ENCODE measurements around the gene KCNAB2.
"Not testable (repeated sequence)": the region's sequence is repeated elsewhere in the genome, so short reads cannot be mapped to it uniquely, and the experiment has no call there.

KCNAB2 gene

DNA sequence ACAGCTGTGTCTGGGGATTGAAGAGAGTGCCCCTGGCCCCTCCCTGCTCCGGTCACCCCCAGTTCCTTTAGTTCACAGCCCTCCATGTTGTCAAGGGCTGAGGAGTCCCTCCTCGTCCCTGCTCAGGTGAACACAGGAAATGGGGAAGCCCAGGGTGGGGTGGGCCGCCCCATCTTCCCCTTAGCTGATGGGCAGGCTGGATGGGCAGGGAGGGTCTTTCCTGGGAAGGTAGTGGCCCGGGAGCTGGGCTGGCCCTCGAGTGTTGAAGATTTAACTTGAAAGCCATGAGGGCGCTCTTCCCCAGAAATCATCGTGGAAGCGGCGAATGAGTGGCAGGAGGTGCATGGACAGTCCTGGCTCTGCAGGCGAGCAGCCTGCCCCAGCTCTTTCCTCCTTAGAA, 35.1 kb upstream of the KCNAB2 start:
- no peak for DNase-seq (ENCODE audit: low spot score)

- no peak for DNase-seq (ENCODE audit: low spot score)
These were observed 34.3 kb upstream of the KCNAB2 start for GRCh38 chr1:6011161-6011945.

DNA sequence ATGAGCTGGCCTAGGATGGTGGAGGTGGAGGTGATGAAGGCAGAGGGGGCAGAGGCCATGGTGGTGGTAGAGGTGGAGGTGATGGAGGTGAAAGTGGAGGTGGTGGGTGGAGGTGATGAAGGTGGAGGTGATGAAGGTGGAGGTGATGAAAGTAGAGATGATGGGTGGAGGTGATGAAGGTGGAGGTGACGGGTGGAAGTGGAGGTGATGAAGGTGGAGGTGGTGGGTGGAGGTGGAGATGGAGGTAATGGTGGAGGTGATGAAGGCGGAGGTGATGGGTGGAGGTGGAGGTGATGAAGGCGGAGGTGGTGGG, 33.8 kb upstream of the KCNAB2 start:
- DNase-seq (ENCODE audit: low spot score), result no peak

DNA sequence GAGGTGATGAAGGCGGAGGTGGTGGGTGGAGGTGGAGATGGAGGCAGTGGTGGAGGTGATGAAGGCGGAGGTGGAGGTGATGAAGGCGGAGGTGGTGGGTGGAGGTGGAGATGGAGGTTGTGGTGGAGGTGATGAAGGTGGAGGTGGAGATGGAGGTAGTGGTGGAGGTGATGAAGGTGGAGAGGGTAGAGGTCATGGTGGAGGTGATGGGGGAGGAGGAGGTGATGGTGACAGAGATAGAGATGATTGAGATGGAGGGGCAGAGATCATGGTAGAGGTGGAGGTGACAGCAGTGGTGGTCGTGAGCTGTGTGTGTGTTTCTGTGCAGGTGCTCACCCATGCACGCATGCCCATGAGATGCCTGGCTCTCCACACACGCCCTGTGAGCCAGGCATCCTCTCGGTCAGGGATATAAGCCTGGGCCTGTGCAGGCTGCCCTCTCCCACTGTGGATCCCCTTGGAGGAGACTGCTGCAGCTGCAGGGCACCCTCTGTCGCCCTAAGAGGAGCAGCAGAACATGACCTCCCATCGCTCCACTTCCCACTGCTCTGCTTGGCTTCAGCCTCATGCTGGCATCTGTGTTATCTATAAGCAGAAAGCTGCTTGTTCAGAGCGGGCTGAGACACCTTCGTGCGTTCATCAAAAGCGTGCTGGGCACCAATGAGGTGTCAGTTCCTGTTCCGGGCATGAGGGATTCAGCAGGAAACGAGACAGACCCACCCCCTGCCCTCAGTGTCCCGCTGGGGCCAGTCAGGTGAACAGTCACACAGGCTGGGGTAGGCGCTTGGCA, 33.0 kb upstream of the KCNAB2 start:
- no peak for DNase-seq (ENCODE audit: low spot score)

GRCh38 chr1:6013491-6013890, 32.2 kb upstream of the KCNAB2 start:
- no peak for DNase-seq (ENCODE audit: low spot score)

DNA sequence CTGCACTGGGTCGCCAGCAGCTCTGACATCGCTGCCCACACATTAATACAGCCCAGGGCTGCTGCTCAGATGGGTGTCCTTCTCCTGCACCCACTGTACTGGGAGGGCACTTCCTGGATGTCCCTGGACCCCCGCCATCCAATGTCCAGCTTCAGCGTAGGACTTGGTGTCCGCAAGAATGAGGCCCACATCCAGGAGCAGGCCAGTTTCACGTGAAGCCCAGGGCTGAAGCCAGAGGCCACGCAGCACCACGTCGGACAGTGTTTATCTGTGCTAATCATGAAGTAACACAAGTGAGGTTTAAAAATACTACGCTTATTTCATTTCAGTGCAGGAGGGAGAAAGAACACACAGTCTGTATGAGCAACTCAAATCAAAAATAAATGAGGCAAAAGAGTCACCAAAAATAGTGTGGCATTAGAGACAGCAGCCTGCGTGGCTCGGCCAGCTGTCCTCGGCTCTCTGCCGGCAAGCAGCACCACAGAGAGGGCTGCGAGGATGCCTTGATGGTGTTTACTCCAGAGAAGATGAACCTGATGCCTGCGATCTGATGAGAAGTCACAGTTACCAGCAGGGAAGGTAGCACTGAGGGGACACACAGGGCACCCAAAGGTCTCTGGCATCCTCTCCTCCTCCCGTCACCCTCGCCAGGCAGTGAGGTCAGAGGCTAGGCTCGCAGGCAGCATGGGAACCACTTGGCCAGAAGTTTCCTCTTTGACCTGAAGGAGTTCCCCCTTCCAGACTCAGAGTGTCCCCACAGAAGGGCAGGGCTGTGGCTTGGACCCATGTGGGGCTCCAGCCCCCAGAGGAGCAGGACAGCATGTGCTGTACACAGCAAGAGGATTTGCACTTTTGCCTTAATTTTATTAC, 31.3 kb upstream of the KCNAB2 start:
- DNase-seq (ENCODE audit: low spot score), result no peak

GRCh38 chr1:6016191-6016865, 29.4 kb upstream of the KCNAB2 start:
- DNase-seq (ENCODE audit: low spot score), result no peak

DNA sequence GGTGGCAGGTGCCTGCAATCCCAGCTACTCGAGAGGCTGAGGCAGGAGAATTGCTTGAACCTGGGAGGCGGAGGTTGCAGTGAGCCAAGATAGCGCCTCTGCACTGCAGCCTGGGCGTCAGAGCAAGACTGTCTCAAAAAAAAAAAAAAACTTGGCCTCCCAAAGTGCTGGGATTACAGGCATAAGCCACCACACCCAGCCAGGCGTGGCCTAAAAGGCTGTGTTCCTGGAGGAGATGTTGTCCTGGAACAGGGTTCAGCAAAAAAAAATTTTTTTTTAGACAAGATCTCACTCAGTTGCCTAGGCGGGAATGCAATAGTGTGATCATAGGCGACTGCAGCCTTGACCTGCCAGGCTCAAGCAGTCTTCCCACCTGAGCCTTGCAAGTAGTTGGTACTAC, 28.0 kb upstream of the KCNAB2 start:
- not testable (repeated sequence) for DNase-seq (ENCODE audit: low spot score)

GRCh38 chr1:6019166-6019845, 26.4 kb upstream of the KCNAB2 start:
- no peak for DNase-seq (ENCODE audit: low spot score)

DNA sequence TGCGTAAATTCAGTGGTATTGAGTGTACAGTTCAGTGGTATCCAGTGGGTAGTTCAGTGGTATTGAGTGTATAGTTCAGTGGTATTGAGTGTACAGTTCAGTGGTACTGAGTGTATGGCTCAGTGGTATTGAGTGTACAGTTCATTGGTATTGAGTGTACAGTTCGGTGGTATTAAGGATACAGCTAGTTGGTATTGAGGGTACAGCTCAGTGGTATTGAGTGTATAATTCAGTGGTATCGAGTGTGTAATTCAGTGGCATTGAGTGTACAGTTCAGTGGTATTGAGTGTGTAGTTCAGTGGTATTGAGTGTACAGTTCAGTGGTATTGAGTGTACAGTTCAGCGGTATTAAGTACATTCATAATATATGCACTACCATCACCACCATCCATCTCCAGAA, 23.5 kb upstream of the KCNAB2 start:
- no peak for DNase-seq (ENCODE audit: low spot score)

DNA sequence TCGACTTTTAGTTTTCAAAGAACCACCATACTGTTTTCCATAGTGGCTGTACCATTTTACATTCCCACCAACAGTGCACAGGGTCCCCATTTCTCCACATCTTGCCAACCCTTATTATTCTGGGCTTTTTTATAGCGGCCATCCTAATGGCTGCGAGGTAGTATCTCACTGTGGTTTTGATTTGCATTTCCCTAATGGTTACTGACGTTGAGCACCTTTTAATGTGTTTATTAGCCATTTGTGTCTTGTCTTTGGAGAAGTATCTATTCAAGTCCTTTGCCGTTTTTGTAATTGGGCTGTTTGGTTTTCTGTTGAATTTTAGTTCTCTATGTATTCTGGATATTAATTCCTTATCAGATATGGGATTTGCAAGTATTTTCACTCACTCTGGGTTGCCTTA, 22.3 kb upstream of the KCNAB2 start:
- DNase-seq (ENCODE audit: low spot score), result no peak

DNA sequence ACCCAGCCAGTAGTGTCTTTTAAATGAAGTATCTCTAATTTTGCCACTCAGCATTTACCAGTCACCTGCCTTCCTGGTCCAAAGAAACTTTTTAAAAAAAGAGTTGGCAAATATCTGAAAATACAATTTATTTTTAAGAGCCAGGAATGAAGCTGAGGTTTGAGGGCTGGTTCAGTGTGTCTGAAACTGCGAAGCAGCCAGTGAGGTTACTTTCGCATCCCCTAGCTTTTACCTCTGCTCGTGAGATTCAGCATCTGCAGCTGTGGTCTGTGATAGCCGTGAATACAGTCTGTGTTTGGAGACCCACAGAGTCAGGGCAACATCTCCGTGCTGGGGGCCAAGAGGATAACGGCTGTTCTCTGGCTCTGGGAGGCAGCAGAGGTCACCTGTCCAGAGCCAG, 21.3 kb upstream of the KCNAB2 start:
- DNase-seq (ENCODE audit: low spot score), result no peak

DNA sequence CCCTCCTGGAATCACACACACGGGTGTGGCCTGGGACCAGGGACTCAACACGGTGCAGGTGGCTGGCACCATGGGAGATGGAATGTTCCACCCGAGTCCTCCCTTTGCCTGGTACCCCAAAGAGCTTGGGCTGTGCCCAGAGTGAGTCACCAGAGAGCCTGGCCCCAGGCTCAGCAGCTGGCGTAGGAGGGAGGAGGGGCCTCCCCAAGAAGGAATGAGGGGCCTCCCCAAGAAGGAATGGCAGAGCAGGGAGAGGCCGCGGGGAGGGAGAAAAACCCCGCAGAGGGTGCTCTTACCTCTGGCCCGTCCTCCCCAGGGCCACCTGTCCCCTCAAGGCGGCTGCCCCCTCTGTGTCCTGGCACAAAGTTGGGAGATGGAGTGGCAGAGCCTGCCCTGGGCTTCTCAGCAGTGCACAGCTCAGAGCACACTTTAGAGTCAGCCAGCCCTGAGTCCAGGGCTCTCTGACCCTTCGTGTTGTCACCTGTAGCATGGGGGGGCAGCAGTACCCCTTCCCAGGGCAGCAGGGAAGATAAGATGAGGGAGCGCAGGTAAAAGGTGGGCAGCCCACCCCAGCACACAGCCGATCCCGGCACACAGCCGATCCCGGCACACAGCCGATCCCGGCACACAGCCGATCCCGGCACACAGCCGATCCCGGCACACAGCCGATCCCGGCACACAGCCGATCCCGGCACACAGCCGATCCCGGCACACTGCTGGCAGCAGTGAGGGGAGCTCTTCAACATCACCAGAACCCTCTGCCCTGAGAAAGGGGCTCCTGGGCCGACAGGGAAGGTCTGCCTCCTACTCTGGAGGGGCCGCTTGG, 20.2 kb upstream of the KCNAB2 start:
- DNase-seq (ENCODE audit: low spot score), result peak; percentile 55

DNA sequence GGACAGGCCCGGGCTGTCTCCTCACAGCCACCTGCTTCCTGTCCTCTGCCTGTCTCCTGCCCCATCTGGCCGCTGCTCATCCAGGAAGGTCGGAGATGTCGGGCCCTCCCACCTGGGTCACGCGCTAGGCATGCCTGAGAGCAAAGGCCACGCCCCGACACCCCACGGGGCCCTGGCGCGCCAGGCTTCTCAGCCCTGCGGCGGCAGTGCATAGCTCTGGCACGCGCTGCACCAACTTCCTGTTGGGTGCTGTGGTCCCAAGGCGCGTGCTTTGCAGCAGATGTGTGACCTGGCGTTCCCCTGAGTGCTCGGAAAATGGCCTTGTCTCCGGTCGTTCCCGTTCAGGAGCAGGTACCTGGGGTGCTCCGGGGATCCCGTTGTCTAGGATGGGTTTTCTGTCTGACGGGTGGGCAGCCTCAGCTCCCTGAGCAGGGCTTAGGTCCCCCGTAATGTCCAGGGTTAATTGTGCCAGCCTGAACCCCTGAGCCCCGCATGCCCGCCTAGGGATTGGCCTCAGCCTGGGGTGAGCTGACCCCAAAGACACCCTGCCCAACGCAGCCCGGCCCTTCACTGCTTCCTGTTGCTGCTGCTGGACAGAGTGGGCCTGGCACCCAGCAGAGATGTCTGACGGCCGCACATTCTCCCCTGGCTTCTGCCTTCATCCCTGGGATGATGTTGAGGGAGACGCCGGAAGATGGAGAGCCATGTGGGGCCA, 19.4 kb upstream of the KCNAB2 start:
- peak; percentile 93 for DNase-seq (ENCODE audit: low spot score)

- DNase-seq (ENCODE audit: low spot score), result no peak
These were observed 18.1 kb upstream of the KCNAB2 start for GRCh38 chr1:6027591-6027990.

- no peak for DNase-seq (ENCODE audit: low spot score)
These were observed 17.4 kb upstream of the KCNAB2 start for GRCh38 chr1:6028042-6028850.

DNA sequence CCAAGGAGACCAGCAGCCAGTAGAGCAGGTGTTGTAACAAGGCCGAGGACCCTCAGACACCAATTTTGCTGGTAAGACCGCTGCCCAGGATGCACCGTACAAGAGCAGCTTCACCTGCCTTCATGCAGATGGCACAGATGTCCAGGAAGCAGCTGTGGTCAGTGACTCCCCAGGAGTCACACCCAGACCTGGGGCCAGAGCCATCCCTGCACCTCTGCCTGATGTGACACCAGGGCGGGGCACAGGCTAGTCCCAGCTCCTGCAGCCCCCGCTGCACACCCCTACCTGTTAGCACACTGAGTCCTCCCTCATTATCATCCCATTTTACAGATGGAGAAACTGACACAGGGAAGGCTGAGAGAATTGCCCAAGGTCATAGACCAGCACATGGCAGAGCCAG, 16.3 kb upstream of the KCNAB2 start:
- DNase-seq (ENCODE audit: low spot score), result no peak

- no peak for DNase-seq (ENCODE audit: low spot score)
These were observed 15.6 kb upstream of the KCNAB2 start for GRCh38 chr1:6030132-6030531.

Data from LoVo (cell line).